ENCODE data around the gene GGA3. TPM values are rescaled to one million over a fixed set of nuclear protein-coding genes. Genes with fewer than 3 reads are reported as not detected.

Gene GGA3
- total RNA-seq, 1 experiment from 2014 or later: 58.3 TPM

GRCh38 chr17:75246404-75246803 is 15.0 kb downstream of the GGA3 start:
- DNase-seq (ENCODE audit: low read depth, low spot score) (no peak), ATAC-seq (no peak)
- Histone ChIP-seq H3K27ac (ENCODE audit: low read depth, low read length) (no peak overlapping the region), H4K20me1 (ENCODE audit: insufficient read depth) (no peaks in the 10 kb centered on the region), H3K9ac (ENCODE audit: low read length) (no peak overlapping the region), H3K27me3 (ENCODE audit: insufficient read depth, low read length) (no peaks in the 10 kb centered on the region), H3K79me2 (ENCODE audit: insufficient read depth, low read length) (peaks cover 42% of the 10 kb centered on the region), H2AFZ (ENCODE audit: low read depth, low read length, poor library complexity, severe bottlenecking) (no peak overlapping the region), H3K4me1 (ENCODE audit: control insufficient read depth in 1 of 2, insufficient read depth in 2 of 2, low read length in 2 of 2) (peaks cover 6 to 21% of the 10 kb centered on the region in 2 experiments; a peak in 3 of 4 replicates), H3K4me2 (ENCODE audit: low read length) (no peak overlapping the region), H3K4me3 (replicated peaks in 1 of 2; ENCODE audit: low read depth in 1 of 2, low read length in 2 of 2) (no peak overlapping the region), H3K36me3 (ENCODE audit: control insufficient read depth in 1 of 2, insufficient read depth in 2 of 2, low read length in 2 of 2) (peaks cover 32 to 49% of the 10 kb centered on the region in 2 experiments), H3K9me3 (ENCODE audit: control insufficient read depth in 1 of 2, insufficient read depth in 1 of 2, low read depth in 1 of 2, low read length in 2 of 2) (no peaks in the 10 kb centered on the region), H3K9me2 (ENCODE audit: insufficient read depth) (no peaks in the 10 kb centered on the region)
- no peak for TF ChIP-seq MAX (IDR thresholded peaks at IDR 0.05)
- TF ChIP-seq EZH2 (IDR thresholded peaks at IDR 0.05): no peak
- no peak for TF ChIP-seq TCF7L2 (IDR thresholded peaks at IDR 0.05; ENCODE audit: borderline replicate concordance, extremely low read depth, insufficient read depth, insufficient read length)
- TF ChIP-seq CTCF (IDR thresholded peaks at IDR 0.05 in 2 of 3, conservative IDR thresholded peaks at IDR 0.05 in 1 of 3; ENCODE audit: borderline replicate concordance in 1 of 3, insufficient read depth in 1 of 3, low read depth in 2 of 3, low read length in 2 of 3): no peak
- TF ChIP-seq ZNF274 (IDR thresholded peaks at IDR 0.05; ENCODE audit: low read depth, low read length): no peak
- no peak for TF ChIP-seq POLR2A (IDR thresholded peaks at IDR 0.05; ENCODE audit: borderline replicate concordance, extremely low read depth, insufficient read depth, insufficient read length)
- TF ChIP-seq RAD21 (IDR thresholded peaks at IDR 0.05; ENCODE audit: low read depth): no peak
- TF ChIP-seq CBX3 (IDR thresholded peaks at IDR 0.05; ENCODE audit: low read depth): no peak
- no peak for TF ChIP-seq ELF1 (IDR thresholded peaks at IDR 0.05; ENCODE audit: borderline replicate concordance, low read depth)
- TF ChIP-seq ZBTB33 (IDR thresholded peaks at IDR 0.05; ENCODE audit: extremely low read depth, insufficient replicate concordance, low read length): no peak
- TF ChIP-seq POLR2AphosphoS5 (IDR thresholded peaks at IDR 0.05; ENCODE audit: low read depth, low read length): no peak
- TF ChIP-seq SP1 (IDR thresholded peaks at IDR 0.05; ENCODE audit: low read depth): no peak
- TF ChIP-seq EZH2phosphoT487 (IDR thresholded peaks at IDR 0.05; ENCODE audit: borderline replicate concordance): no peak
- TF ChIP-seq JUND (IDR thresholded peaks at IDR 0.05): no peak
- TF ChIP-seq SIN3A (IDR thresholded peaks at IDR 0.05; ENCODE audit: low read depth): no peak
- TF ChIP-seq SRF (IDR thresholded peaks at IDR 0.05; ENCODE audit: low read depth): no peak
- CTCF ChIA-PET: interaction anchor here (1.1 kb wide), 1 partner anchor 25 kb away, joined by 4 read pairs; the partner anchor contains the start of gene MIF4GD
- BruUV-seq (replicated peaks): no TSS peak
- intact Hi-C loops (cut with micrococcal nuclease): no loop called here
- POLR2A ChIA-PET: no interaction called here
- RAD21 ChIA-PET (ENCODE audit: low non-redundant PET in 1 of 2, low total read pairs in 2 of 2, uncharacterized antibody in 2 of 2, unreplicated experiment in 2 of 2): interaction anchor here in 1 of 2 experiments (0.6 kb wide), 1 partner anchor 43 kb away, joined by 3 read pairs; the partner anchor contains the start of gene SLC25A19
